Gastrocnemius medialis (tissue), 4 donors: ENCODE measurements around the gene NFIA. TPM values are rescaled to one million over a fixed set of nuclear protein-coding genes. Genes with fewer than 3 reads are reported as not detected.

Experiments used
- ATAC-seq, 2 donors: fragments of 150-250 bp; one replicate each; pipeline ENCODE4 v1.9.1; 2016
- DNase-seq, 2 donors: peaks; one replicate each; pipeline ENCODE4 v3.0.0-alpha.2; 2019
- H3K27ac ChIP-seq, 4 donors: fragments of 200-600 bp; sonication (generic); 1 replicate in 1 of 4; 2 replicates in 3 of 4; pipeline ENCODE4 v1.5.1; 2016 to 2018; ENCODE audit warnings: mild to moderate bottlenecking in 2 of 4, moderate library complexity in 1 of 4
- H3K27me3 ChIP-seq, 3 donors: fragments of 200-600 bp; sonication (generic) in 2 of 3; 1 replicate in 1 of 3; 2 replicates in 2 of 3; pipeline versions ENCODE4 v1.5.1 to v1.6.0; 2016 to 2019; ENCODE audit warnings: mild to moderate bottlenecking in 1 of 3, moderate library complexity in 1 of 3
- H3K36me3 ChIP-seq, 2 donors: fragments of 200-600 bp; sonication (generic) in 1 of 2; one replicate each; pipeline ENCODE4 v1.5.1; 2017 to 2018
- H3K4me1 ChIP-seq, 2 donors: fragments of 200-600 bp; sonication (generic) in 1 of 2; one replicate each; pipeline ENCODE4 v1.5.1; 2016 to 2017; ENCODE audit warnings: mild to moderate bottlenecking in 2 of 2
- H3K4me3 ChIP-seq, 4 donors: fragments of 200-600 bp; sonication (generic) in 3 of 4; 1 replicate in 1 of 4; 2 replicates in 3 of 4; pipeline ENCODE4 v1.5.1; 2016 to 2019; ENCODE audit warnings: mild to moderate bottlenecking in 2 of 4
- H3K9me3 ChIP-seq, 3 donors: fragments of 200-600 bp; sonication (generic) in 2 of 3; 1 replicate in 1 of 3; 2 replicates in 2 of 3; pipeline ENCODE4 v1.5.1; 2016 to 2019
- CTCF ChIP-seq, 5 experiments: fragments of 450-650 bp in 3 of 5; fragments of 200-600 bp in 2 of 5; sonication (generic) in 2 of 5; IDR thresholded peaks in 4 of 5; conservative IDR thresholded peaks in 1 of 5; 1 replicate in 4 of 5; 2 replicates in 1 of 5; pipeline ENCODE4 v1.5.1; 2016 to 2019; ENCODE audit warnings: antibody characterized with exemption in 5 of 5, mild to moderate bottlenecking in 3 of 5, moderate library complexity in 3 of 5
- POLR2A ChIP-seq, 2 donors: fragments of 450-650 bp; IDR thresholded peaks; one replicate each; pipeline ENCODE4 v1.6.1; 2017; ENCODE audit warnings: antibody characterized with exemption in 2 of 2, mild to moderate bottlenecking in 2 of 2, moderate library complexity in 2 of 2
- in situ Hi-C, 4 donors: fragments of 200-750 bp; cut with MboI; loops; one replicate each; pipeline versions ENCODE4 v1.15.0 to v1.8.0; 2017; ENCODE audit warnings: low sequenced_read_pairs in 4 of 4
- intact Hi-C: fragments of 100-400 bp; cut with DNase I; formaldehyde crosslinking; loops from one replicate; pipeline ENCODE4 v1.15.1; 2023; ENCODE audit warnings: low total_unique reads
- total RNA-seq, 4 donors: library from RNA; depleted of rRNA; stranded (reverse); fragments of >200 nt; gene quantifications; one replicate each; pipeline versions ENCODE4 v1.1.0 to v1.2.3, GENCODE V29; 2016

NFIA gene
- total RNA-seq, 4 donors from 2014 or later: 12.9 to 27.0 (median 26.6) TPM

DNA sequence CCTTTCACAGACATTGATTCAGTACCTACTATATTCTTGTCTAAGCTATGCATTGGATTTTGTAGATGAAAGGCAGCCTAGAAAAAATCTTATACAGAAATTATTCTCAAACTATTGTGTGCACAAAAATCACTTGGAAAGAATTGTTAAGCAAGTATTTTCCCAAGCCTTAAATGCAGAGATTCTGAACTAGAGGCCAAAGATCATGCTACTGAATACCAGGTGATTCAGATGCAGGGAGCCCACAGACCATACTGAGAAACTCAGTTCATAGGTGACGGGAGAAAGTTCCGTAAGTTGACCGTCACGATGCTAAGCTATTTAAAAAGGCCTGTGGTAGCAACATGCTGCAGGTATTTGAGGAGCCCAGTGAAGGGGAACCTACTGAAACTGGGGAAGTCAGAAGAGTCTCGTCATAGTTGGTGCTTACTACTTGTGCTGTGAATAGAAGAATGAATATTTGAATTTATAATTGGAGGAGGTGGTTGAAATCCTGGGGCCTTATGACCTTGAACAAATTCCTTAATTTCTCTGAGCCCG, 150.8 kb downstream of the NFIA start:
- Histone ChIP-seq H3K27me3 (no peaks in the 10 kb centered on the region), H3K9me3 (no peaks in the 10 kb centered on the region), H3K27ac (no peak overlapping the region), H3K36me3 (no peaks in the 10 kb centered on the region), H3K4me1 (peaks cover 10 to 17% of the 10 kb centered on the region in 2 donors), H3K4me3 (no peak overlapping the region)
- intact Hi-C loops: no loop called here
- no peak for TF ChIP-seq POLR2A (IDR thresholded peaks at IDR 0.05)
- no peak for TF ChIP-seq CTCF (IDR thresholded peaks at IDR 0.05 in 4 of 5, conservative IDR thresholded peaks at IDR 0.05 in 1 of 5)
- in situ Hi-C loops: loop anchor here in 1 of 4 donors (25.0 kb wide), 1 partner anchor 171 kb away; no protein-coding TSS in a partner anchor
- DNase-seq (no peak), ATAC-seq (no peak)

- TF ChIP-seq CTCF (IDR thresholded peaks at IDR 0.05 in 4 of 5, conservative IDR thresholded peaks at IDR 0.05 in 1 of 5) (no peak), POLR2A (IDR thresholded peaks at IDR 0.05) (no peak)
- H3K27ac ChIP-seq: no peak overlapping the region
- H3K9me3 ChIP-seq: no peaks in the 10 kb centered on the region
- ATAC-seq (no peak), DNase-seq (no peak)
- intact Hi-C loops: no loop called here
- H3K27me3 ChIP-seq: no peaks in the 10 kb centered on the region
- H3K36me3 ChIP-seq: no peaks in the 10 kb centered on the region
- H3K4me3 ChIP-seq: no peak overlapping the region
- peaks cover 20 to 22% of the 10 kb centered on the region in 2 donors for H3K4me1 ChIP-seq
- in situ Hi-C loops: loop anchor here in 1 of 4 donors (25.0 kb wide), 1 partner anchor 172 kb away; no protein-coding TSS in a partner anchor
Observed at GRCh38 chr1:61234587-61234919, 152.2 kb downstream of the NFIA start.

GRCh38 chr1:61237147-61237546, 154.8 kb downstream of the NFIA start:
- intact Hi-C loops: no loop called here
- Histone ChIP-seq H3K27ac (peak overlapping the region in 2 of 4 donors; percentile 62 to 89), H3K9me3 (no peaks in the 10 kb centered on the region), H3K4me3 (no peak overlapping the region), H3K4me1 (peaks cover 35 to 36% of the 10 kb centered on the region in 2 donors), H3K36me3 (no peaks in the 10 kb centered on the region), H3K27me3 (no peaks in the 10 kb centered on the region)
- ATAC-seq: no peak
- DNase-seq: no peak
- in situ Hi-C loops: loop anchor here in 1 of 4 donors (25.0 kb wide), 1 partner anchor 175 kb away; no protein-coding TSS in a partner anchor
- TF ChIP-seq POLR2A (IDR thresholded peaks at IDR 0.05): no peak
- no peak for TF ChIP-seq CTCF (IDR thresholded peaks at IDR 0.05 in 4 of 5, conservative IDR thresholded peaks at IDR 0.05 in 1 of 5)

- ATAC-seq: no peak
- in situ Hi-C loops: loop anchor here in 1 of 4 donors (25.0 kb wide), 1 partner anchor 176 kb away; no protein-coding TSS in a partner anchor
- H3K36me3 ChIP-seq: no peaks in the 10 kb centered on the region
- H3K4me1 ChIP-seq: peaks cover 38 to 40% of the 10 kb centered on the region in 2 donors
- peak overlapping the region in 1 of 4 donors; percentile 28 for H3K4me3 ChIP-seq
- H3K27ac ChIP-seq: peak overlapping the region; percentile 62 to 89 (median 80)
- H3K27me3 ChIP-seq: no peaks in the 10 kb centered on the region
- H3K9me3 ChIP-seq: no peaks in the 10 kb centered on the region
- intact Hi-C loops: no loop called here
- DNase-seq: no peak
- TF ChIP-seq POLR2A (IDR thresholded peaks at IDR 0.05) (no peak), CTCF (IDR thresholded peaks at IDR 0.05 in 4 of 5, conservative IDR thresholded peaks at IDR 0.05 in 1 of 5) (no peak)
Observed at GRCh38 chr1:61237659-61238358, 155.4 kb downstream of the NFIA start.
